GM12878 (cell line): ENCODE data around the gene KLHL15. TPM values are rescaled to one million over a fixed set of nuclear protein-coding genes. Genes with fewer than 3 reads are reported as not detected.

Experiments used
- BCL11A ChIP-seq: IDR thresholded peaks from 2 replicates; pipeline ENCODE4 v1.6.1; 2011; ENCODE audit warnings: low read depth, low read length
- CEBPB ChIP-seq, 2 experiments: fragments of 150-350 bp in 1 of 2; IDR thresholded peaks; 2 replicates each; pipeline ENCODE4 v1.6.1; 2012 to 2014; ENCODE audit warnings: low read depth in 2 of 2, low read length in 2 of 2, borderline replicate concordance in 1 of 2, inconsistent platforms in 1 of 2
- DPF2 ChIP-seq: fragments of 450-650 bp; IDR thresholded peaks from 2 replicates; pipeline ENCODE4 v1.6.1; 2017; ENCODE audit warnings: mild to moderate bottlenecking
- ELK1 ChIP-seq: IDR thresholded peaks from 2 replicates; pipeline ENCODE4 v1.6.1; 2012; ENCODE audit warnings: low read depth, low read length, improper control_type of control experiment
- FOXK2 ChIP-seq: fragments of 450-650 bp; IDR thresholded peaks from 2 replicates; pipeline ENCODE4 v1.6.1; 2017; ENCODE audit warnings: mild to moderate bottlenecking, moderate library complexity
- GABPA ChIP-seq: IDR thresholded peaks from 2 replicates; pipeline ENCODE4 v1.6.1; 2014; ENCODE audit warnings: antibody characterized with exemption, low read depth, mild to moderate bottlenecking, inconsistent platforms
- GATAD2B ChIP-seq: fragments of 450-650 bp; conservative IDR thresholded peaks from 2 replicates; pipeline ENCODE4 v1.6.1; 2017; ENCODE audit warnings: low read depth, mild to moderate bottlenecking, moderate library complexity
- HDAC6 ChIP-seq: fragments of 200-600 bp; sonication (generic); IDR thresholded peaks from one replicate; pipeline ENCODE4 v1.8.0; 2017; ENCODE audit warnings: antibody characterized with exemption; ENCODE audit not compliant: unreplicated experiment
- JUNB ChIP-seq: IDR thresholded peaks from 2 replicates; pipeline ENCODE4 v1.6.1; 2016; ENCODE audit warnings: antibody characterized with exemption, mild to moderate bottlenecking
- JUND ChIP-seq: IDR thresholded peaks from 2 replicates; pipeline ENCODE4 v1.6.1; 2012; ENCODE audit warnings: low read depth, mild to moderate bottlenecking, low read length, improper control_type of control experiment, moderate library complexity
- KDM1A ChIP-seq: fragments of 200-600 bp; sonication (generic); IDR thresholded peaks from 2 replicates; pipeline ENCODE4 v1.6.1; 2016; ENCODE audit warnings: borderline replicate concordance
- MTA2 ChIP-seq: fragments of 450-650 bp; IDR thresholded peaks from 2 replicates; pipeline ENCODE4 v1.6.1; 2016; ENCODE audit warnings: low read depth, mild to moderate bottlenecking, moderate library complexity
- POLR2A ChIP-seq: IDR thresholded peaks from 2 replicates; pipeline ENCODE4 v1.6.1; 2011; ENCODE audit warnings: low read depth, mild to moderate bottlenecking, low read length
- REST ChIP-seq: IDR thresholded peaks from 2 replicates; pipeline ENCODE4 v1.6.1; 2012; ENCODE audit warnings: mild to moderate bottlenecking, low read depth, low read length
- RUNX3 ChIP-seq: IDR thresholded peaks from 2 replicates; pipeline ENCODE4 v1.6.1; 2012; ENCODE audit warnings: low read length, inconsistent platforms
- SIN3A ChIP-seq: IDR thresholded peaks from 2 replicates; pipeline ENCODE4 v1.6.1; 2012; ENCODE audit warnings: low read depth, low read length, improper control_type of control experiment
- SKIL ChIP-seq: fragments of 450-650 bp; IDR thresholded peaks from 2 replicates; pipeline ENCODE4 v1.6.1; 2017; ENCODE audit warnings: mild to moderate bottlenecking, low read depth, inconsistent platforms; ENCODE audit not compliant: poor library complexity, severe bottlenecking
- SMARCA5 ChIP-seq: fragments of 450-650 bp; IDR thresholded peaks from 2 replicates; pipeline ENCODE4 v1.6.1; 2017; ENCODE audit warnings: mild to moderate bottlenecking
- SPI1 ChIP-seq: IDR thresholded peaks from 2 replicates; pipeline ENCODE4 v1.6.1; 2011; ENCODE audit warnings: low read depth, mild to moderate bottlenecking, low read length, moderate library complexity, borderline replicate concordance; ENCODE audit not compliant: insufficient read depth
- STAT3 ChIP-seq: IDR thresholded peaks from 2 replicates; pipeline ENCODE4 v1.6.1; 2011; ENCODE audit warnings: low read depth, low read length, improper control_type of control experiment
- ZBTB11 ChIP-seq: fragments of 450-650 bp; formaldehyde crosslinking; IDR thresholded peaks from 2 replicates; pipeline ENCODE4 v1.5.0; 2022; ENCODE audit warnings: mild to moderate bottlenecking, missing genetic modification characterization
- ZNF274 ChIP-seq: IDR thresholded peaks from one replicate; pipeline ENCODE4 v1.8.0; 2011; ENCODE audit not compliant: insufficient read length, insufficient read depth
- polyA plus RNA-seq, 11 experiments: library from polyadenylated mRNA; depleted of rRNA in 4 of 11; unstranded in 6 of 11; stranded (reverse) in 5 of 11; fragments of >200 nt; fragmentation: Nextera tagmentation in 4 of 11; fragmentation: Illumina TruSeq in 1 of 11; extraction: Ambion mirVana in 4 of 11; extraction: Trizol in 1 of 11; gene quantifications; 1 replicate in 1 of 11; 2 replicates in 10 of 11; pipeline versions ENCODE4 v1.2.1 to v1.2.3, GENCODE V29; 2011 to 2016; ENCODE audit warnings: inconsistent platforms in 2 of 11, missing spikeins in 2 of 11, low read depth in 1 of 11
- total RNA-seq, 4 experiments: library from RNA; depleted of rRNA in 3 of 4; stranded (reverse); fragments of >200 nt in 3 of 4; fragmentation: Illumina TruSeq in 1 of 4; extraction: Trizol in 1 of 4; gene quantifications; 2 replicates each; pipeline versions ENCODE4 v1.2.1 to v1.2.3, GENCODE V29; 2013 to 2021

KLHL15 gene
- total and polyA plus RNA-seq, 10 of the 15 experiments (the other 5 are each of a cell fraction or from before 2014, with no cell fraction given): 1.4 to 7.0 (median 3.7) TPM

GRCh38 chrX:24014388-24015018, 12.5 kb downstream of the KLHL15 start (continued):
- no peak for TF ChIP-seq GABPA
- TF ChIP-seq REST: no peak
- TF ChIP-seq BCL11A: no peak
- TF ChIP-seq ZNF274: no peak
- no peak for TF ChIP-seq HDAC6
- peak; percentile 46; the same call in 1 of the 2 replicates for TF ChIP-seq MTA2
- peak; percentile 82 for TF ChIP-seq SKIL
- no peak for TF ChIP-seq KDM1A
- no peak for TF ChIP-seq FOXK2
- TF ChIP-seq ZBTB11 (CRISPR knock-in tag): no peak
- TF ChIP-seq RUNX3: peak; percentile 39
- no peak for TF ChIP-seq ELK1
- TF ChIP-seq CEBPB (IDR thresholded peaks at IDR 0.05; ENCODE audit: borderline replicate concordance in 1 of 2, low read depth in 2 of 2, low read length in 2 of 2): no peak
- no peak for TF ChIP-seq JUNB
- no peak for TF ChIP-seq JUND
- TF ChIP-seq SPI1: peak; percentile 26; the same call in 1 of the 2 replicates
- no peak for TF ChIP-seq SIN3A
- TF ChIP-seq DPF2: 0 out of 2 replicates have a peak, but pooled peaks have one; percentile 13
- no peak for TF ChIP-seq STAT3
- TF ChIP-seq POLR2A: no peak
- no peak; the same call in 1 of the 2 replicates for TF ChIP-seq GATAD2B
- TF ChIP-seq SMARCA5: no peak
